Erythroblast (primary cell): Measurements from ENCODE around the gene LARGE1.

Experiments
- DNase-seq, 2 experiments: peaks; one replicate each; lab custom pipeline; 2025; lab: John Stamatoyannopoulos, UW
- GATA1 ChIP-seq: IDR thresholded peaks from 2 replicates; pipeline ENCODE4 v1.6.1; 2011; ENCODE audit warnings: low read depth, mild to moderate bottlenecking, control low read depth, low read length, moderate library complexity
- POLR2A ChIP-seq: IDR thresholded peaks from 2 replicates; pipeline ENCODE4 v1.6.1; 2011; ENCODE audit warnings: mild to moderate bottlenecking, low read length

The LARGE1 gene

DNA sequence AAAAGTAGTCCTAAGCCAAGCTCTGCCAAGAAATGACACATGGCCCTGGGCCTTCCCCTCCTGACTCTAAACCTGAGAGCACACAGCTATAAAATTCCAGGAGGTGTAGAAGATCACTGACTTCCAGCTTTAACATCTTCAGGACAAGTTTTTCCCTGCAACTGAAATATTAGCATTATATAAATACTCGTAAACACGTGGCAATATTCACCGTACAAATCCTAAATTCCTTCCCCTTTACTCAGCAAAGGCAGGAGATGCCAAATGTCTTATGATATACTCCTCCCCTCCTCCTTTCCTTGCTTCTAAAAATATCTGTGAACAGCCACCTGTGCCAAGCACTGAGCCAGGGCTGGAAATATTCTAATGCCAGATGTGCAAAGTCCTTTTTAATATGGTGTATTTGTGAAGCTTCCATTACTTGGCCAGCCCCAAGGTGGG lies 194.0 kb downstream of the LARGE1 start:
- TF ChIP-seq GATA1: no peak
- no peak for TF ChIP-seq POLR2A
- DNase-seq: no peak

- DNase-seq: no peak
- no peak for TF ChIP-seq GATA1
- no peak for TF ChIP-seq POLR2A
Measured at GRCh38 chr22:33723915-33724314, 196.4 kb downstream of the LARGE1 start.

GRCh38 chr22:33722816-33723215 lies 197.5 kb downstream of the LARGE1 start:
- TF ChIP-seq GATA1 (no peak), POLR2A (no peak)
- DNase-seq: no peak

GRCh38 chr22:33720166-33720878 lies 200.0 kb downstream of the LARGE1 start:
- TF ChIP-seq GATA1: no peak
- no peak for TF ChIP-seq POLR2A
- DNase-seq: no peak

DNA sequence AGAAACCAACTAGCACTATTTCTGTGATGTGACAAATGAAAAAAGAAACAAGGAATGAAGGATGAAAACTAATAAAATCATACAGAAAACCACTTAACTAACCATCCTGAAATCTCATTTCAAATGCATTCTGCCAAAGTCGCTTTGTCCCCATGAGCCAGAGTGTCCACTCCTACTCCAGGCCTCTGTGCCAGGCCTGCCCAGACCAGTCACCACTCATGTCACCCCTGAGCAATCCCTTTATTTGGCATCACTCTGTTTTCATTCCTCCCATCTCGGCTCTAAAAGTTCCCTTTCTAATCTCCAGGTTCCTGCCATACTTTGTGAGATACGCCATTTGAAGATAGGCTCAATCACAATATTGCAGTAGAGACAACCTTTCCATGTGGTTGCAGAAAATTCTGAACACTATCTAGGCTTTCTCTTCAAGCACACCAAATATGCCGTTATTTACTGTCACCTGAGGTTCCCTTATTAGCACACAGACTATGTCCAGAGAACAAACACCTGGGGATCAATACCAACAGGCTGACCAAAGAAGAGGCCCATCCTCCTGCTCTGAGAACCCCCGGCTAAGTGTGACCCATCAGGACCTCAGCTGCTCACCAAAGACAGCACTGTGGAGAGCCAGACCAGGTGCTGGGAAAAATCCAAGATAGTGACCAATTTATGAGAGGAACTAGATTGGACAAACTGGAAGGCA lies 202.4 kb downstream of the LARGE1 start:
- no peak for DNase-seq

GRCh38 chr22:33715237-33715985 lies 204.9 kb downstream of the LARGE1 start:
- no peak for TF ChIP-seq GATA1
- no peak for TF ChIP-seq POLR2A
- DNase-seq: no peak

More for the DNA sequence above, 202.4 kb downstream of the LARGE1 start:
- TF ChIP-seq POLR2A: no peak
- TF ChIP-seq GATA1: no peak

- no peak for TF ChIP-seq POLR2A
- TF ChIP-seq GATA1: no peak
- DNase-seq: no peak
Measured at GRCh38 chr22:33710326-33710725, 209.9 kb downstream of the LARGE1 start.

GRCh38 chr22:33707581-33707980 lies 212.7 kb downstream of the LARGE1 start:
- DNase-seq: no peak
- TF ChIP-seq POLR2A (no peak), GATA1 (no peak)

DNA sequence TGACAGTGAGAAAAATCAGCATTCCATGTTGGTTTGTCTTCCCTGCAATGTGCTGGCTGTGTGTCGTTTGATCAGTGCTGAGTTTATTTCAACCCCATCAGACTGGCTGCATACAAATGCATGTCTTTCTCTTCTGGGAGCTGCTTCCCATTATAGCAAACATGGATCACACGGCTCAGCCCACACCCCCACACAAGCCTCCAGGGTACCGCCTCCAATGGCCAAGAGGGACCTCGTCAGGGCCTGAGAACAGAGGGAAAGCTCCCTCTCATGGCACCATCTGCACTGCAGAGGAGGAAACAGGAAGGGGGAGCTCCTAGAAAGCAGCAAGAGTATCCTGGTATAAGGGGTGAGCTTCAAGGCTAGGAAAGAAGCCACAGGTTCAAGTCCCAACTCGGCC lies 214.2 kb downstream of the LARGE1 start:
- no peak for DNase-seq
- TF ChIP-seq POLR2A: no peak
- TF ChIP-seq GATA1: no peak

- TF ChIP-seq POLR2A: no peak
- no peak for TF ChIP-seq GATA1
- DNase-seq: no peak
Measured at GRCh38 chr22:33699176-33699575, 221.1 kb downstream of the LARGE1 start.

- no peak for DNase-seq
- no peak for TF ChIP-seq POLR2A
Measured at GRCh38 chr22:33697640-33698039, 222.6 kb downstream of the LARGE1 start.

DNA sequence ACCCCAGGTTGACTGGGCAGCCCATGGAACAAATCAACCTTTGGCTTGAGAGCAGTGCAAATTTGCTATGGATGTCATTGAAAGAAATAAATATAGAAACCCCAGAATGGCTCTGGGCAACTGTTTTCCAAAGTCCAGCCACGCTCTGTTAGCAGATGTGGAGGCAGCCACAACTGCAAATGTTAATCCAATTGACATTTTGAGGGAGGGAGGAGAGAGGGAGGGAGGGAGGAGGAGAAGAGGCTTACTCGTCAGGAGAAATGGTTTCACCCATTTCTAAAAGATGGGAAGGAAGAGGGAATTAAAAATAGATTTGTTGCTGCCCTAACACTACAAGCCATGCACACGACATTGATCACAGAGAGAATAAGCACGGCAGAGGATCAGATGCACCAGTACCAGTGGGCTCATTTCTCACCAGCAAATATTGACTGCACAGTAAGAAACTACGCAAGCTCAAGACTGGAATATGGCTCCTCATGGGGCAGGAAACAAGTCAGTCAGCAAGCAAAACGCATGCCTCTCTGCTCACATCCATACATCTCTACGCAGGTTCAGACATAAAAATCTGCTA lies 229.1 kb downstream of the LARGE1 start:
- no peak for TF ChIP-seq POLR2A
- no peak for TF ChIP-seq GATA1

GRCh38 chr22:33688903-33689302 lies 231.4 kb downstream of the LARGE1 start:
- TF ChIP-seq POLR2A (no peak), GATA1 (no peak)
- no peak for DNase-seq

More for the DNA sequence above, 229.1 kb downstream of the LARGE1 start:
- no peak for DNase-seq
